Thoracic aorta (tissue), 2 donors: ENCODE results near the gene GET4. TPM values are rescaled to one million over a fixed set of nuclear protein-coding genes. Genes with fewer than 3 reads are reported as not detected.

Source experiments
- ATAC-seq: fragments of 150-250 bp; one replicate; pipeline ENCODE4 v1.8.0; 2017; ENCODE audit warnings: low read depth; ENCODE audit not compliant: insufficient number of reproducible peaks, low FRiP score
- DNase-seq: peaks from one replicate; pipeline ENCODE4 v3.0.0-alpha.2; 2020; ENCODE audit warnings: low spot score
- H3K27ac ChIP-seq, 2 donors: fragments of 200-600 bp; sonication (generic); 1 replicate in 1 of 2; 2 replicates in 1 of 2; pipeline ENCODE4 v1.5.1; 2016; ENCODE audit warnings: mild to moderate bottlenecking in 2 of 2, moderate library complexity in 2 of 2
- H3K27me3 ChIP-seq: fragments of 200-600 bp; sonication (generic); replicated peaks from 2 replicates; pipeline ENCODE4 v1.6.0; 2016; ENCODE audit warnings: mild to moderate bottlenecking; ENCODE audit not compliant: insufficient read depth
- H3K36me3 ChIP-seq: fragments of 200-600 bp; sonication (generic); one replicate; pipeline ENCODE4 v1.5.1; 2016
- H3K4me1 ChIP-seq, 2 donors: fragments of 200-600 bp; sonication (generic); 1 replicate in 1 of 2; 2 replicates in 1 of 2; pipeline versions ENCODE4 v1.5.1 to v1.6.0; 2016; ENCODE audit warnings: low read depth in 2 of 2, mild to moderate bottlenecking in 1 of 2; ENCODE audit not compliant: control insufficient read depth in 1 of 2
- H3K4me3 ChIP-seq: fragments of 200-600 bp; sonication (generic); 2 replicates; pipeline ENCODE4 v1.5.1; 2016; ENCODE audit warnings: mild to moderate bottlenecking
- H3K9me3 ChIP-seq: fragments of 200-600 bp; sonication (generic); 2 replicates; pipeline ENCODE4 v1.5.1; 2016
- CTCF ChIP-seq: fragments of 200-600 bp; sonication (generic); IDR thresholded peaks from one replicate; pipeline ENCODE4 v1.5.1; 2019; ENCODE audit warnings: antibody characterized with exemption
- total RNA-seq, 2 donors: library from RNA; depleted of rRNA; stranded (reverse); fragments of >200 nt; gene quantifications; one replicate each; pipeline versions ENCODE4 v1.1.0 to v1.2.3, GENCODE V29; 2016

GET4 gene
- total RNA-seq, 2 donors from 2014 or later: 26.9 to 28.4 TPM

- Histone ChIP-seq H3K9me3 (no peaks in the 10 kb centered on the region), H3K27me3 (no peaks in the 10 kb centered on the region), H3K4me3 (no peak overlapping the region), H3K36me3 (no peaks in the 10 kb centered on the region), H3K27ac (no peak overlapping the region), H3K4me1 (peaks cover 0 to 7% of the 10 kb centered on the region in 2 donors)
- DNase-seq: no peak
- TF ChIP-seq CTCF: no peak
- no peak for ATAC-seq
Measured at GRCh38 chr7:910441-910861, 34.1 kb downstream of the GET4 start.

DNA sequence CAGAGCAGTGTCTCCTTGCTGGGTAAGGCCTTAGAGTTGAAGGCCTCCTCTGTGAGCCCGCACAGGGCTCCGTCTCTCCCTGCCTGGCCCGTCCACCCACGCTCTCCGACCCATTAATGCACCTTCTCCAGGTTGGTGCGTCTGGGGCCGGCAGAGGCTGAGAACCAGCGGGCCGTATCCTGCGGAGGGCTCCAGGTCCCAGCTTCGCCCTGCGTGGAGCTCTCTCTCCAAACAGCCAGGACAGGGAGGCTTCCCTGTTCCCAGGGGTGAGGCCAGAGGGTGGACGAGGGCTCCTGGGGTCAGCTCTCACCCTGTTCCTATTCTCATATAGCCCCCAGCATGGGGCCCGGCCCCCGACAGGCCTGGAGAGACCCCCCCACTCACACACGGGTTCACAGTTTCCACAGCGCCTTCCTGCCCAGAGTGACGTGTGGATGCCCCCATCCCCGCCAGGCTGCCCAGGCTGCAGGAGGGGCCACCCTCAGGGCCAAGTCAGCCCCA is 34.6 kb downstream of the GET4 start:
- TF ChIP-seq CTCF: no peak
- no peak overlapping the region for H3K27ac ChIP-seq
- no peak overlapping the region for H3K4me3 ChIP-seq
- H3K36me3 ChIP-seq: no peaks in the 10 kb centered on the region
- no peaks in the 10 kb centered on the region for H3K27me3 ChIP-seq
- DNase-seq (no peak), ATAC-seq (no peak)
- H3K4me1 ChIP-seq: peaks cover 0 to 7% of the 10 kb centered on the region in 2 donors
- no peaks in the 10 kb centered on the region for H3K9me3 ChIP-seq

DNA sequence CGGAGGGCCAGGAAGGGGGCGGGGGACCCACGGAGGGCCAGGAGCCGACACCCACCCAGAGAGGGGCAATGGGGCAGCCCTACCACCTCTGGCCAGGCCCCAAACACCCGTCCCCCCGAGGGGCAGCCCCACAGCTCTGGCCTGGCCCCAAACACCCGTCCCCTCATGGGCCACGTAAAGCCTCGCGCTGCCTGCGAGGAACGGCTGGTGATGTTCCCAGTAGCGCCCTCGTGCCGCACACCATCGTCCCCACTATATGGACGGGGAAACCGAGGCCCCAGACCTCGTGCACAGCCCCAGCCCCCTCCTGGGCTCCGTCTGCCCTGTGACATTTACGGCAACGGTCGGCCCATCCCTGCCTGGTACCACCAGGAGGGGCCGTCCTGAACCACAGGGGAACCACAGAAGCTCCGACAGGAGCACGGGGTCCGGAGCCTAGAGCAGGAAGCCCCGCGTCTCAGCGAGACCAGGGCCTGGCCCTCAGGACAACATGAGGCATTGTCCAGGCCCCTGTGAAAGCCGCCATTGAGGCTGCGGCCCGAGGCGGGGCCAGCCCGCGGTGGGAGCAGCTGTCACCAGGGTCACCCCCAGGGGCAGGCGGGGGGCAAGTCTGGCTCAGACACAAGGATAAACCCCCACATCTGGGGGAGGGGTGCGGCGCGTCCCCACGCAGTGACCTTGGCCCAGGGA is 35.6 kb downstream of the GET4 start:
- no peak for TF ChIP-seq CTCF
- Histone ChIP-seq H3K36me3 (no peaks in the 10 kb centered on the region), H3K27me3 (no peaks in the 10 kb centered on the region), H3K9me3 (no peaks in the 10 kb centered on the region), H3K4me3 (no peak overlapping the region), H3K27ac (no peak overlapping the region), H3K4me1 (peaks cover 0 to 7% of the 10 kb centered on the region in 2 donors)
- ATAC-seq (no peak), DNase-seq (no peak)

DNA sequence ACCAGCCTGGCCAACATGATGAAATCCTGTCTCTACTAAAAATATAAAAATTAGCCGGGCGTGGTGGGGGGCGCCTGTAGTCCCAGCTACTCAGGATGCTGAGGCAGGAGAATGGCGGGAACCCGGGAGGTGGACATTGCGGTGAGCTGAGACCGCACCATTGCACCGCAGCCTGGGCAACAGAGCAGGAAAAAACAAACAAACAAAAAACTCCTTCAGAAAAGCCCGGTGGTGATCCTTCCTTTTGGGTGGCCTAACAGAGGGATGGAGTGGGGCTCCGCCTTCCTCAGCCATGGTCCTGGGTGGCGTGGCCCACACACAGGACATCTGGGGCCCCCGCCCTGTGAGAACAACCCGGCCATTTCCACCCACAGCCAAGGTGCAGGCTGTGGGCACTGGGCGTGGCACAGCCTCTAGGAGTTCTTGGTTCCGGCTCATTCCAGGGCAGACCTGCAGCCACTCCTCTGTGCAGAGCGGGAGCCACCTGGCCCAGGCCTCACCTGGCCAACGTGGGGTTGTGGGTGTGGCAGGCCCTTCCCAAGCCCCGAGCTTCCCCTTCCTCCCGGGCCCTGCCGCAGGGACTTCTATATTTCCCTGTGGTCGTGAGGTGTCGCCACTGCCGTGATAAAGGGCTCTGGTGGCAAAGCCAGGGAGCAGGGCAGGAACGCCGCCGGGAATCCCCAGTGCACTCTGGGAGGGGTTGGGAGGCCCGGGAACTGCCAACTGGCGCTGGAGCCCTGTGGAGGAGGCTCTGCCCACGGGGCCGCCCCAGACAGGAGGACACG is 37.6 kb downstream of the GET4 start:
- Histone ChIP-seq H3K4me1 (peaks cover 0 to 7% of the 10 kb centered on the region in 2 donors), H3K4me3 (no peak overlapping the region), H3K27me3 (no peaks in the 10 kb centered on the region), H3K36me3 (no peaks in the 10 kb centered on the region), H3K27ac (no peak overlapping the region), H3K9me3 (no peaks in the 10 kb centered on the region)
- no peak for ATAC-seq
- TF ChIP-seq CTCF: no peak
- DNase-seq: no peak

GRCh38 chr7:914521-915194 is 38.3 kb downstream of the GET4 start:
- H3K4me3 ChIP-seq: no peak overlapping the region
- DNase-seq (no peak), ATAC-seq (no peak)
- peaks cover 0 to 3% of the 10 kb centered on the region in 2 donors for H3K4me1 ChIP-seq
- H3K36me3 ChIP-seq: no peaks in the 10 kb centered on the region
- H3K27ac ChIP-seq: no peak overlapping the region
- no peaks in the 10 kb centered on the region for H3K27me3 ChIP-seq
- TF ChIP-seq CTCF: no peak
- H3K9me3 ChIP-seq: no peaks in the 10 kb centered on the region
